GM21619 (cell line): ENCODE measurements around the gene CELSR1.

ENCODE experiments used
- ATAC-seq: cut with Tn5 transposase; IDR thresholded peaks from one replicate; pipeline ENCODE4 v1.9.1; 2021; ENCODE audit not compliant: unreplicated experiment

The CELSR1 gene

GRCh38 chr22:46462726-46463371, 74.6 kb downstream of the CELSR1 start:
- no peak for ATAC-seq

- ATAC-seq: no peak
These were observed 75.7 kb downstream of the CELSR1 start for GRCh38 chr22:46461566-46462180.

GRCh38 chr22:46460857-46461256, 76.6 kb downstream of the CELSR1 start:
- ATAC-seq: no peak

GRCh38 chr22:46459347-46460065, 77.9 kb downstream of the CELSR1 start:
- ATAC-seq: no peak

GRCh38 chr22:46458525-46458924, 78.9 kb downstream of the CELSR1 start:
- no peak for ATAC-seq

GRCh38 chr22:46457502-46458488, 79.6 kb downstream of the CELSR1 start:
- ATAC-seq: no peak

- no peak for ATAC-seq
These were observed 80.6 kb downstream of the CELSR1 start for GRCh38 chr22:46456818-46457163.

GRCh38 chr22:46455446-46455845, 82.0 kb downstream of the CELSR1 start:
- no peak for ATAC-seq

- no peak for ATAC-seq
These were observed 82.7 kb downstream of the CELSR1 start for GRCh38 chr22:46454504-46455269.

GRCh38 chr22:46453829-46454503, 83.5 kb downstream of the CELSR1 start:
- no peak for ATAC-seq

GRCh38 chr22:46453006-46453828, 84.2 kb downstream of the CELSR1 start:
- no peak for ATAC-seq

GRCh38 chr22:46452195-46453005, 85.0 kb downstream of the CELSR1 start:
- no peak for ATAC-seq

GRCh38 chr22:46451741-46452140, 85.7 kb downstream of the CELSR1 start:
- no peak for ATAC-seq

- ATAC-seq: no peak
These were observed 86.4 kb downstream of the CELSR1 start for GRCh38 chr22:46450931-46451561.

- no peak for ATAC-seq
These were observed 87.3 kb downstream of the CELSR1 start for GRCh38 chr22:46449974-46450745.

GRCh38 chr22:46449116-46449691, 88.2 kb downstream of the CELSR1 start:
- no peak for ATAC-seq

GRCh38 chr22:46448333-46448732, 89.1 kb downstream of the CELSR1 start:
- no peak for ATAC-seq
